ENCODE measurements around the gene ASPRV1. TPM values are rescaled to one million over a fixed set of nuclear protein-coding genes. Genes with fewer than 3 reads are reported as not detected.

Gene ASPRV1
- total and polyA plus RNA-seq, 10 of the 15 experiments (the other 5 are each of a cell fraction or from before 2014, with no cell fraction given) = 0.11 to 1.1 (median 0.33) TPM

DNA sequence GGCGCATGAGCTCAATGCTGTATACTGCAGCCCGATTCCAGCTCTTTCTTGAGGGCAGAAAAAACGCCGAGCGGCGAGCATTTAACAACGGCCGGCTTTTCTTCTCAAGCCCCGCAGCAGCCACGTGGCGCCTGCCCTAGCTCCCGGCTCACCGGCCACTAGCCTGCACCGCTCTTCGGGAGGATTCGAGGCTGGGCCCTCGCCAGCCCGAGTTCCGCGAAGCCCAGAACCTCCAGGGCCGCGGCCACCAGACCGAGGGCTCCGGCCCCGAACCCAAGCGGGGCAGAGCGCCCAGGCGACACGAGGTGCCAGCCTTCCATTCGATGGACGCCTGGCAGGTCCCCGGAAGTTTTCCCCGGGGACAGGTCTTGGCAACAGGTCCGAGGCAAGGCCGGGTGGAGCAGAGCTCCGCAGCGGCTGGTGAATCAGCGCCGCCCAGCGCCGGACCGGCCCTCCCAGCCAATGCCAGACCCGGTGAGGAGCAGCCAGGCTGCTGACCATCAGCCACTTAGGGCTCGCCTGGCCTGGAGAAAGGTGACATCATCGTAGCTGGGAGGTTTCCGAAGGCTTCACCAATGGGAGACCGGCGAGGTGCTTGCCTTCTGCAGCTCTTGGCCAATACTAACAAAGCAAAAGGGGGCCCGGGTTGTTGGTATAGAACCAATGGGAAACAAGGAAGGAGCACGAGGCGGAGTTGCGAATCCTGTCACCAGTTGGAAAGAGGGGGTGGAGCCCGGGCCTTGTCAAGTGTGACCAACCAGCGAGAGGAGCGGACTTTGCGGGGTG is 47.1 kb downstream of the ASPRV1 start (continued):
- TF ChIP-seq, protein P1, sequence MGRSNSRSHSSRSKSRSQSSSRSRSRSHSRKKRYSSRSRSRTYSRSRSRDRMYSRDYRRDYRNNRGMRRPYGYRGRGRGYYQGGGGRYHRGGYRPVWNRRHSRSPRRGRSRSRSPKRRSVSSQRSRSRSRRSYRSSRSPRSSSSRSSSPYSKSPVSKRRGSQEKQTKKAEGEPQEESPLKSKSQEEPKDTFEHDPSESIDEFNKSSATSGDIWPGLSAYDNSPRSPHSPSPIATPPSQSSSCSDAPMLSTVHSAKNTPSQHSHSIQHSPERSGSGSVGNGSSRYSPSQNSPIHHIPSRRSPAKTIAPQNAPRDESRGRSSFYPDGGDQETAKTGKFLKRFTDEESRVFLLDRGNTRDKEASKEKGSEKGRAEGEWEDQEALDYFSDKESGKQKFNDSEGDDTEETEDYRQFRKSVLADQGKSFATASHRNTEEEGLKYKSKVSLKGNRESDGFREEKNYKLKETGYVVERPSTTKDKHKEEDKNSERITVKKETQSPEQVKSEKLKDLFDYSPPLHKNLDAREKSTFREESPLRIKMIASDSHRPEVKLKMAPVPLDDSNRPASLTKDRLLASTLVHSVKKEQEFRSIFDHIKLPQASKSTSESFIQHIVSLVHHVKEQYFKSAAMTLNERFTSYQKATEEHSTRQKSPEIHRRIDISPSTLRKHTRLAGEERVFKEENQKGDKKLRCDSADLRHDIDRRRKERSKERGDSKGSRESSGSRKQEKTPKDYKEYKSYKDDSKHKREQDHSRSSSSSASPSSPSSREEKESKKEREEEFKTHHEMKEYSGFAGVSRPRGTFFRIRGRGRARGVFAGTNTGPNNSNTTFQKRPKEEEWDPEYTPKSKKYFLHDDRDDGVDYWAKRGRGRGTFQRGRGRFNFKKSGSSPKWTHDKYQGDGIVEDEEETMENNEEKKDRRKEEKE (IDR thresholded peaks at IDR 0.05) = no peak
- TF ChIP-seq, protein P2, sequence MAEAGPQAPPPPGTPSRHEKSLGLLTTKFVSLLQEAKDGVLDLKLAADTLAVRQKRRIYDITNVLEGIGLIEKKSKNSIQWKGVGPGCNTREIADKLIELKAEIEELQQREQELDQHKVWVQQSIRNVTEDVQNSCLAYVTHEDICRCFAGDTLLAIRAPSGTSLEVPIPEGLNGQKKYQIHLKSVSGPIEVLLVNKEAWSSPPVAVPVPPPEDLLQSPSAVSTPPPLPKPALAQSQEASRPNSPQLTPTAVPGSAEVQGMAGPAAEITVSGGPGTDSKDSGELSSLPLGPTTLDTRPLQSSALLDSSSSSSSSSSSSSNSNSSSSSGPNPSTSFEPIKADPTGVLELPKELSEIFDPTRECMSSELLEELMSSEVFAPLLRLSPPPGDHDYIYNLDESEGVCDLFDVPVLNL (IDR thresholded peaks at IDR 0.05; ENCODE audit: low read depth, low read length) = 0 out of 2 replicates have a peak, but pooled peaks have one; percentile 24
- TF ChIP-seq RUNX3 (IDR thresholded peaks at IDR 0.05; ENCODE audit: low read length) = no peak
- 0 out of 2 replicates have a peak, but pooled peaks have one; percentile 13 for TF ChIP-seq MEF2A (IDR thresholded peaks at IDR 0.05; ENCODE audit: insufficient read depth, low read depth, low read length)
- TF ChIP-seq, protein P3, sequence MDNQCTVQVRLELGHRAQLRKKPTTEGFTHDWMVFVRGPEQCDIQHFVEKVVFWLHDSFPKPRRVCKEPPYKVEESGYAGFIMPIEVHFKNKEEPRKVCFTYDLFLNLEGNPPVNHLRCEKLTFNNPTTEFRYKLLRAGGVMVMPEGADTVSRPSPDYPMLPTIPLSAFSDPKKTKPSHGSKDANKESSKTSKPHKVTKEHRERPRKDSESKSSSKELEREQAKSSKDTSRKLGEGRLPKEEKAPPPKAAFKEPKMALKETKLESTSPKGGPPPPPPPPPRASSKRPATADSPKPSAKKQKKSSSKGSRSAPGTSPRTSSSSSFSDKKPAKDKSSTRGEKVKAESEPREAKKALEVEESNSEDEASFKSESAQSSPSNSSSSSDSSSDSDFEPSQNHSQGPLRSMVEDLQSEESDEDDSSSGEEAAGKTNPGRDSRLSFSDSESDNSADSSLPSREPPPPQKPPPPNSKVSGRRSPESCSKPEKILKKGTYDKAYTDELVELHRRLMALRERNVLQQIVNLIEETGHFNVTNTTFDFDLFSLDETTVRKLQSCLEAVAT (IDR thresholded peaks at IDR 0.05) = no peak
- TF ChIP-seq ETV6 (conservative IDR thresholded peaks at IDR 0.05 in 1 of 2, IDR thresholded peaks at IDR 0.05 in 1 of 2; ENCODE audit: borderline replicate concordance in 1 of 2, low read depth in 1 of 2) = no peak
- TF ChIP-seq POLR2AphosphoS2 (IDR thresholded peaks at IDR 0.05; ENCODE audit: low read depth, low read length) = no peak
- TF ChIP-seq, protein P4, sequence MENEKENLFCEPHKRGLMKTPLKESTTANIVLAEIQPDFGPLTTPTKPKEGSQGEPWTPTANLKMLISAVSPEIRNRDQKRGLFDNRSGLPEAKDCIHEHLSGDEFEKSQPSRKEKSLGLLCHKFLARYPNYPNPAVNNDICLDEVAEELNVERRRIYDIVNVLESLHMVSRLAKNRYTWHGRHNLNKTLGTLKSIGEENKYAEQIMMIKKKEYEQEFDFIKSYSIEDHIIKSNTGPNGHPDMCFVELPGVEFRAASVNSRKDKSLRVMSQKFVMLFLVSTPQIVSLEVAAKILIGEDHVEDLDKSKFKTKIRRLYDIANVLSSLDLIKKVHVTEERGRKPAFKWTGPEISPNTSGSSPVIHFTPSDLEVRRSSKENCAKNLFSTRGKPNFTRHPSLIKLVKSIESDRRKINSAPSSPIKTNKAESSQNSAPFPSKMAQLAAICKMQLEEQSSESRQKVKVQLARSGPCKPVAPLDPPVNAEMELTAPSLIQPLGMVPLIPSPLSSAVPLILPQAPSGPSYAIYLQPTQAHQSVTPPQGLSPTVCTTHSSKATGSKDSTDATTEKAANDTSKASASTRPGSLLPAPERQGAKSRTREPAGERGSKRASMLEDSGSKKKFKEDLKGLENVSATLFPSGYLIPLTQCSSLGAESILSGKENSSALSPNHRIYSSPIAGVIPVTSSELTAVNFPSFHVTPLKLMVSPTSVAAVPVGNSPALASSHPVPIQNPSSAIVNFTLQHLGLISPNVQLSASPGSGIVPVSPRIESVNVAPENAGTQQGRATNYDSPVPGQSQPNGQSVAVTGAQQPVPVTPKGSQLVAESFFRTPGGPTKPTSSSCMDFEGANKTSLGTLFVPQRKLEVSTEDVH (IDR thresholded peaks at IDR 0.05; ENCODE audit: low read depth, partially characterized antibody) = no peak
- peak; percentile 17; the same call in 1 of the 2 replicates for TF ChIP-seq YY1 (IDR thresholded peaks at IDR 0.05; ENCODE audit: low read depth, low read length)
- TF ChIP-seq, protein P5, sequence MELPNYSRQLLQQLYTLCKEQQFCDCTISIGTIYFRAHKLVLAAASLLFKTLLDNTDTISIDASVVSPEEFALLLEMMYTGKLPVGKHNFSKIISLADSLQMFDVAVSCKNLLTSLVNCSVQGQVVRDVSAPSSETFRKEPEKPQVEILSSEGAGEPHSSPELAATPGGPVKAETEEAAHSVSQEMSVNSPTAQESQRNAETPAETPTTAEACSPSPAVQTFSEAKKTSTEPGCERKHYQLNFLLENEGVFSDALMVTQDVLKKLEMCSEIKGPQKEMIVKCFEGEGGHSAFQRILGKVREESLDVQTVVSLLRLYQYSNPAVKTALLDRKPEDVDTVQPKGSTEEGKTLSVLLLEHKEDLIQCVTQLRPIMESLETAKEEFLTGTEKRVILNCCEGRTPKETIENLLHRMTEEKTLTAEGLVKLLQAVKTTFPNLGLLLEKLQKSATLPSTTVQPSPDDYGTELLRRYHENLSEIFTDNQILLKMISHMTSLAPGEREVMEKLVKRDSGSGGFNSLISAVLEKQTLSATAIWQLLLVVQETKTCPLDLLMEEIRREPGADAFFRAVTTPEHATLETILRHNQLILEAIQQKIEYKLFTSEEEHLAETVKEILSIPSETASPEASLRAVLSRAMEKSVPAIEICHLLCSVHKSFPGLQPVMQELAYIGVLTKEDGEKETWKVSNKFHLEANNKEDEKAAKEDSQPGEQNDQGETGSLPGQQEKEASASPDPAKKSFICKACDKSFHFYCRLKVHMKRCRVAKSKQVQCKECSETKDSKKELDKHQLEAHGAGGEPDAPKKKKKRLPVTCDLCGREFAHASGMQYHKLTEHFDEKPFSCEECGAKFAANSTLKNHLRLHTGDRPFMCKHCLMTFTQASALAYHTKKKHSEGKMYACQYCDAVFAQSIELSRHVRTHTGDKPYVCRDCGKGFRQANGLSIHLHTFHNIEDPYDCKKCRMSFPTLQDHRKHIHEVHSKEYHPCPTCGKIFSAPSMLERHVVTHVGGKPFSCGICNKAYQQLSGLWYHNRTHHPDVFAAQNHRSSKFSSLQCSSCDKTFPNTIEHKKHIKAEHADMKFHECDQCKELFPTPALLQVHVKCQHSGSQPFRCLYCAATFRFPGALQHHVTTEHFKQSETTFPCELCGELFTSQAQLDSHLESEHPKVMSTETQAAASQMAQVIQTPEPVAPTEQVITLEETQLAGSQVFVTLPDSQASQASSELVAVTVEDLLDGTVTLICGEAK (IDR thresholded peaks at IDR 0.05; ENCODE audit: borderline replicate concordance) = peak; percentile 36; the same call in 1 of the 2 replicates
- no peak for TF ChIP-seq PML (IDR thresholded peaks at IDR 0.05; ENCODE audit: low read length)
- TF ChIP-seq BMI1 (IDR thresholded peaks at IDR 0.05; ENCODE audit: borderline replicate concordance) = no peak
- TF ChIP-seq SIN3A (IDR thresholded peaks at IDR 0.05; ENCODE audit: low read depth, low read length) = peak; percentile 23; the same call in 1 of the 2 replicates
- no peak for TF ChIP-seq KLF5 (IDR thresholded peaks at IDR 0.05; ENCODE audit: partially characterized antibody)
- no peak for TF ChIP-seq EZH2 (IDR thresholded peaks at IDR 0.05; ENCODE audit: borderline replicate concordance, control insufficient read depth, low read depth, low read length)
